SK-N-MC (cell line): ENCODE data around the gene PARS2.

Source experiments
- DNase-seq: peaks from one replicate; pipeline ENCODE4 v3.0.0-alpha.2; 2011; ENCODE audit warnings: low read depth, low spot score
- H3K27ac ChIP-seq: fragments of 200-600 bp; sonication (generic); 2 replicates; pipeline ENCODE4 v1.5.1; 2016; ENCODE audit warnings: mixed run types
- H3K36me3 ChIP-seq: fragments of 200-600 bp; sonication (generic); 2 replicates; pipeline ENCODE4 v1.6.1; 2017; ENCODE audit warnings: antibody characterized with exemption, low read length, mixed read lengths; ENCODE audit not compliant: insufficient read depth
- H3K4me3 ChIP-seq: fragments of 200-600 bp; sonication (generic); 2 replicates; pipeline ENCODE4 v1.5.1; 2016
- H3K9ac ChIP-seq: fragments of 200-600 bp; sonication (generic); 2 replicates; pipeline ENCODE4 v1.8.0; 2017; ENCODE audit warnings: mixed run types, mixed read lengths; ENCODE audit not compliant: insufficient read length
- H3K9me3 ChIP-seq: fragments of 200-600 bp; sonication (generic); 2 replicates; pipeline ENCODE4 v1.6.1; 2017; ENCODE audit warnings: low read depth, mild to moderate bottlenecking, antibody characterized with exemption, low read length, moderate library complexity, mixed read lengths
- EZH2 ChIP-seq: fragments of 200-600 bp; sonication (generic); IDR thresholded peaks from one replicate; pipeline ENCODE4 v1.6.1; 2017; ENCODE audit warnings: antibody characterized with exemption
- FOXP2 ChIP-seq: optimal IDR thresholded peaks from 2 replicates; pipeline ENCODE3; 2011; ENCODE audit warnings: mild to moderate bottlenecking, moderate library complexity; ENCODE audit not compliant: insufficient read depth; ENCODE audit errors: extremely low read length, control extremely low read depth
- POLR2AphosphoS5 ChIP-seq: IDR thresholded peaks from 2 replicates; pipeline ENCODE4 v1.6.1; 2012; ENCODE audit warnings: mild to moderate bottlenecking, low read depth, low read length, borderline replicate concordance

Gene PARS2

DNA sequence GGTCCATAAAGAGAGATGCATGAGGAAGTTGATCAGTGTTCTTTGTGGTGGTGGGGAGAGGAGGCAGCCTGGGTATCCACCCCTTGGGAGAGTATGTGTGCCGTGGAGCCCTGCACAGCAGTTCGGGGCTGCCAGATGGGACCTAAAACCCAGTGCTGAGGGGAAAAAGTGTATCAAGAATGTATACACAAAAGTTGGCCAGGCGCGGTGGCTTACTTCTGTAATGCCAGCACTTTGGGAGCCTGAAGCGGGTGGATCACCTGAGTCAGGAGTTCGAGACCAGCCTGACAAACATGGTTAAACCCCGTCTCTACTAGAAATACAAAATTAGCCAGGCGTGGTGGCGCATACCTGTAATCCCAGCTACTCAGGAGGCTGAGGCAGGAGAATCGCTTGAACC, 52.8 kb downstream of the PARS2 start:
- H3K27ac ChIP-seq: no peak overlapping the region
- no peak overlapping the region for H3K4me3 ChIP-seq
- H3K36me3 ChIP-seq: no peaks in the 10 kb centered on the region
- TF ChIP-seq POLR2AphosphoS5 (no peak), FOXP2 (no peak), EZH2 (no peak)
- H3K9me3 ChIP-seq: no peaks in the 10 kb centered on the region
- H3K9ac ChIP-seq: no peak overlapping the region
- DNase-seq: no peak

DNA sequence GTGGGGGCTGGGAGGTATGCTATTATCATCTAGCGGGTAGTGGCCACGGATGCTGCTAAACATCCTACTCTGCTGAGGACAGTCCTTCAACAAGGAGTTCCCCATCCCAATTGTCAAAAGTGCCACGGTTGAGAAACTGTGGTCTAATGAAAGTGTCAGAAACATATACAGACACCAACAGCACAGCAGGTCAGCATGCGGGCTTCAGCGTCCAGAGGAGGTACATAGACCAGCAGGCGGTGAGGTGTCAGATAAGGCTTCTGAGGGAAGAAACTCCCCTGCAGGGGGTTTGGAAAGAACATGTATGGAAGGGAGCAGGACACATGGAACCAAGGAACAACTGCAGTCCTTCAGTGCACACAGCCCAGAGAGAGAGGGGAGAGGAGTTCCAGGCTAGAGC, 53.5 kb downstream of the PARS2 start:
- Histone ChIP-seq H3K9me3 (no peaks in the 10 kb centered on the region), H3K4me3 (no peak overlapping the region), H3K9ac (no peak overlapping the region), H3K27ac (no peak overlapping the region), H3K36me3 (no peaks in the 10 kb centered on the region)
- DNase-seq: no peak
- no peak for TF ChIP-seq EZH2
- no peak for TF ChIP-seq POLR2AphosphoS5
- no peak for TF ChIP-seq FOXP2

DNA sequence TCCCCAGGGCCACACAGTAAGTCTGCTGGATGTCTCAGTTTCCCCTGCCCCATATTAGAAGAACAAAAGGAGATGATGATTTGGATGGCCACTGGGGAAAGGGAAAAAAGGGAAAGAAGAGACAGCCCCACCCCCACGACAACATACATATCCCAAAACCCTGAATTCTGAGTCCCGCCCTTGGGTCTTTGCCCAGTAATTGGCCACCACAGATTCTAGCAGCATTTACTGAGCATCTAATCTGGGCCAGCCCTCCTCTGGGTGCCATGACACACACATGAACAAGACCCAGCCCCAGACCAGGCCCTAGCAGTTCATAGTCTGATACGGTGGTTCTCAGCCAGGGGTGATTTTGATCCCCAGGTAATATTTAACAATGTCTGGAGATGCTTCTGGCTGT, 53.9 kb downstream of the PARS2 start:
- Histone ChIP-seq H3K36me3 (no peaks in the 10 kb centered on the region), H3K4me3 (no peak overlapping the region), H3K9ac (no peak overlapping the region), H3K9me3 (no peaks in the 10 kb centered on the region), H3K27ac (no peak overlapping the region)
- TF ChIP-seq EZH2 (no peak), FOXP2 (no peak), POLR2AphosphoS5 (no peak)
- no peak for DNase-seq

GRCh38 chr1:54709547-54710292, 54.6 kb downstream of the PARS2 start:
- H3K9me3 ChIP-seq: no peaks in the 10 kb centered on the region
- H3K27ac ChIP-seq: no peak overlapping the region
- no peak for DNase-seq
- H3K4me3 ChIP-seq: no peak overlapping the region
- H3K9ac ChIP-seq: no peak overlapping the region
- TF ChIP-seq FOXP2: no peak
- TF ChIP-seq POLR2AphosphoS5: no peak
- no peaks in the 10 kb centered on the region for H3K36me3 ChIP-seq

DNA sequence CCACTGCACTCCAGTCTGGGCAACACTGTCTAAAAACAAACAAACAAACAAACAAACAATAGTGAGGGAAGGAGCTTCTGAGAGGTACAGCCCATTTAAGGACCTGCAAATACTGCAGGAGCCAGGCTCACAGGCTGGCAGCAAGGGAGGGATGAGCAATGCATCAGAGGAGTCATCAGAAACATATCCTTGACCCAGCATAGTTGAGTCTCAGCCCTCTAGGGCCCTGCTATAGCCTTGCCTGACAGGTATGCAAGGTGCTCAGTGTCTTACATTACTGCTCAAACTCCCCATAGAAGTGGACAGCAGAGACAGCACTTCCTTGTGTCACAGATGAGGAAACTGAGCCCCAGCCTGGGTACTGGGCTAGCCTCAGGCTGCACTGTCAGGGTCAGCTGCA, 55.9 kb downstream of the PARS2 start:
- TF ChIP-seq FOXP2 (no peak), EZH2 (no peak), POLR2AphosphoS5 (no peak)
- DNase-seq: no peak
- Histone ChIP-seq H3K9me3 (no peaks in the 10 kb centered on the region), H3K4me3 (no peak overlapping the region), H3K27ac (no peak overlapping the region), H3K36me3 (no peaks in the 10 kb centered on the region), H3K9ac (no peak overlapping the region)
